ENCODE results near the gene FBXO15.

FBXO15 gene

DNA sequence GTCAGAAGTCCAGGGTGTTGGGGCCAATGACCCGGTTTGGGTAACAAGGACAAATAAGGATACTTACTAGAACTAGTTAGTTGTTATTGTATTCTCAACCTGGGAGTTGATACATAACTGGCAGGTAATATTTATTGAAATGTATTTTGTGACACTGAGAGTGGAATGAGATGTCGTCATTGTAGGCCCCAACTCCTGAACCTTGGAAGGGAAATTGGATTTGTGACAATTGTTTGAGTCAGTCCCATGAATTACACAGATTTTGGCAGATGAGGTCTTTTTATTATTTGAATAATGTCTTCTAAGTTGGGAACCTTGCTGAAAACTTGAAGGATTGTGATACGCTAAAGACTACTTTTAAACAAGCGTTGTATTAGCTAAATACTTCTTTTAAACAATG, 5.7 kb upstream of the FBXO15 start:
- DNase-seq (ENCODE audit: low spot score), result no peak

DNA sequence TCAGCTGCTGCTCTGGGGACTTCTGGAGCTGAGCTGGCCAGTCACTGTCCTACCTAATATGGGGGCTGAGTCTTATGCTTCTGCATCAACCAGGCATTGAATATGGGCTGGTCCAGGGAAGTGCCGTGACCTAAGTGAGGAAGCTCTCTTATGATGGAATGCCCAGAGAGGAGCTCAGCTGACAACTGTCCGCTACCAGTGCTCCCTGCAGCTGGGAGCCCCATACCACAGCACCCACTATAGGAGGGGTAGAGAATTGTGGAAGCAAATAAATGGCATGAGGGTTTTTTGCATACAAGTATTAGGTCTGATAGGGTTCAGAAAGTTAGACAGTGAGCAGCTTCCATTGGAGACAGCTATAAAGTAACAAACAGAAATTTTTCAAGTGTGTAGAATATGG, 5.2 kb upstream of the FBXO15 start:
- DNase-seq (ENCODE audit: low spot score), result no peak

DNA sequence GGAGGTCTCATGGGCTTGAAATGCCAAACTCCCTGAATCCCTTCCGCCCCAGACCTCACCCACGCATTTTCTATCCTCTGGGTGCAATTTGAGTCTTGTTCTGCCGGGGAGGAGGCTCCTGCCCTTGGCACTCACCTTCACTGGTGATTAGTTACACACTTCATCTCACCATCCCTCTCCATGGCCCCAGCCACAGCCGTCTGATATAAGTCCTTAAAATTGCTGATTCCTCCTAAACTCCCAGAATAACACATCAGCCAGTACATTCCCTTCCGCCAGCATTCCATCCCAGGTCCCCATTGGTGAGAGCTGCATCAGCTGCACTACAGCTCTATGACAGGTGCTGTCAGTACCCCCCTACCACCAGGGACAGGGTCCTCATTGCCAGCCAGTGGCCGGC, 4.6 kb upstream of the FBXO15 start:
- no peak for DNase-seq (ENCODE audit: low spot score)

DNA sequence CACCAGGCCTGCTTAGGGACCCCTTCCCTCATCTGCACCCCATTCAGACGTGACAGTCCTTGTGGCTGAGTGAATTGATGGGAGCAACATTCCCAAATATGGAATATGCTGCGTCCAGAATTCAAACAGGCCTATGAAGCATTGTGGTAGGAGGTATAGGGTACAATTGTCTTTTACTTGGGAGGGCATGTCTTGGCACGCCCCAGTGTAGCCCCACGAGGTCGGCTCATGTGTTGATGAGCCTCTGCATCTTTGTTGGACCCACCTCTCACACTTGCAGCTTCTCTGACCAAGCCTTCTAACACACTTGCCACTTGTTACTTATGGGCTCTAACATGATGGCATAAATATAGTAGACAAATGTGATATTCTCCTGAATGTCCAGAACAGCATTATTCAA, 2.2 kb upstream of the FBXO15 start:
- DNase-seq (ENCODE audit: low spot score), result no peak

DNA sequence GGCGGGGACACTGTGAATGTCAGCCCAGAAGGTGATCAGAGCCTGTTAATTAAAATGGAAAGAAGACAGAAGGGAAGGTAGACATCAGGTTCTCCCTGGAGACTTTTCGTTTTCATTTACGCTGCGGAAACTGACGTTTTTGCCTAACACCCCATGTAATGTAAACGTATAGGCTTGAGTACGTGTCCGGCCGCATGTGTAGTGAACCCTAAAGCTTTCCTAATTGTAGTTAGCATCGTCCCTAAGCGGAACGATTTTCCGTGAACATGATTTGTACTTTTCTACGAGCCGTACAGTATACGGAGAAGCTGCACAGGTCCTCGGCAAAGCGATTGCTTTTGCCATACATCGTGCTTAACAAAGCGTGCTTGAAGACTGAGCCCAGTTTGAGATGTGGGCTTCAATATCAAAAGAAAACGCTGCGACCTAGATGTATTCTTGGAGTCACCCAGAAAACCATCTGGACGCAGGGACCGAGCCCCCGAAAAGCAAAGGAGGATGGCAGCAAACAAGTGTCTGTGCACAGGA, 973 bp upstream of the FBXO15 start:
- no peak for DNase-seq (ENCODE audit: low spot score)

DNA sequence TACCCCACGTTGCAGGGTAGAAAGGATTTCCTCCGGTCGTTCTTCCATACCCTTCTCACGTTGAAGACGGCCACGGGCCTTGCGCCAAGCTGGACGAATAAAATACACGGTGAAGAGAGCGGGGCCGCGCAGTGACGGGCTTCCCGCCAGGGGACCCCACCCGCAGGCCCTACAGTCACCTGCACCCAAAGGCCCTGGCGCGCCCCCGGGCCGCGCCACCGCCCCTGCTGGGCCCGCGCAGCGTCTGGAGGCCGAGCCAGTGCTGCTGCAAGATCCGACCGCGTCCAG, 199 bp downstream of the FBXO15 start:
- DNase-seq (ENCODE audit: low spot score), result no peak

DNA sequence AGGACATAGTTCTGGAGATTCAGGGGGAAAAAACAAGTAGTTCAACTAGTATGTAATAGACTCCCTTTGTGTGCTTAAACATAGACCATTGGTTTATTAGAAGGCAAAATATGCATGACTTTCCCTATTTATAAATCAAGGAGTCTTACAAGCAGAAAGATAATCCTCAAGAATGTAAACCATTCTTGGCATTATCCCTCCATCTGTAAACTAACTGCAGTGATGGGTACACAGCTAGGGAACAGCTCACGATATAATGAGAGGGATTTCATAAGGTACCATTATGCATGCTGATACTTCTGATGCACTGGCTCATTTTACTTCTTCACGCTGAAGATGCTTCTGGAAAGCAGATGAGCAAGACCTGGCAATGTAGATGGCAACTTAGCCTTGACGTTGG, 878 bp downstream of the FBXO15 start:
- no peak for DNase-seq (ENCODE audit: low spot score)

DNA sequence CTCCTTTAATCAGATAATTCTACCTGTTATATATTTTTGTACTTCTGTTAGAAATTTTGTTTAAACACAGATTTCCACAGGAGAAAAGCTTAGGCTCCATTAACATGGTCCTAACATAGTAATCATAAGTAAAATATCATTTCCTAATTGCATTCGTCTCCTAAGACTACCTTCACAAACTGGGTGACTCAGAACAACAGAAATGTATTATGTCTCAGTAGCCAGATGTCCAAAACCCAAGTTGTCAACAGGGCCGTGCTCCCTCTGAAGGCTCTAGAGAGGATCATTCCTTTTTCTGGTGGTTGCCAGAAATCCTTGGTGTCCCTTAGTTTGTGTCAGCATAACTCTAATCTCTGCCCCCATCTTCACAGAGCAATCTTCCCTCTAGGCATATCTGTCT, 5.4 kb downstream of the FBXO15 start:
- DNase-seq (ENCODE audit: low spot score), result no peak

DNA sequence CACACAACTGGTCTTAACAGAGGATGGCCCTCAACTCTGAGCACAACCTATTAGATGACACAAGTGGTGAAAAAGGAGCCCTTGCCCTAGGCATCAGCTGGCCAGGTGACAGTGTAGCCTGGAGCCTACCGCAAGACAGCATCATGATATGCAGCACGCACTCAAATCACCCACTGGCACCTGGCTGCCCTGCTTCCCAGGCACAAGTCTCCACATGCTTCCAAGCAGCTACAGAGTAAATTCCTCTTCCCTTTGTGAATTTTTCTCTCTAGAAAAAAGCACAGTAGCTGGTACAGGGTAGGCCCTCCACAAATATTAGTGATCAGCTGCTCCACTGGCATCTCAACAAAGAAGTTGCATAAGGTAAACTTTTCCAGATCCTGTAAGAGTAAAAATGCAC, 6.0 kb downstream of the FBXO15 start:
- no peak for DNase-seq (ENCODE audit: low spot score)

DNA sequence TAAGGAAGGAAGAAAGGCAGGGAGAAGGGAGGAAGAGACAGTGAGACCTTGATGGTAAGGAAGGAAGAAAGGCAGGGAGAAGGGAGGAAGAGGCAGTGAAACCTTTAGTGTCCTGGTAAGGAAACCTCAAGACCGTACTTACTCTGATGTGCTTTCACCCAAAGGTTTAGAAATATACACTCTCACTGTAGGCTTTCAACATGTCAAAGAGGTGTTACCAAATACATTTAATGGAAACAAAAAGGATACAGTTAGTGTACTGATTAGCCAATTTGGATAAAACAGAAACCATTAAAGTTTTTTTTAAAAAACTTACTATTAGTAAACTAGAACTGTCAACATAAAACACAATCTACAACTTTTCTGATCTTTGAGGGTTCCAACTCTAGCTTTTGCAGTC, 7.1 kb downstream of the FBXO15 start:
- no peak for DNase-seq (ENCODE audit: low spot score)

DNA sequence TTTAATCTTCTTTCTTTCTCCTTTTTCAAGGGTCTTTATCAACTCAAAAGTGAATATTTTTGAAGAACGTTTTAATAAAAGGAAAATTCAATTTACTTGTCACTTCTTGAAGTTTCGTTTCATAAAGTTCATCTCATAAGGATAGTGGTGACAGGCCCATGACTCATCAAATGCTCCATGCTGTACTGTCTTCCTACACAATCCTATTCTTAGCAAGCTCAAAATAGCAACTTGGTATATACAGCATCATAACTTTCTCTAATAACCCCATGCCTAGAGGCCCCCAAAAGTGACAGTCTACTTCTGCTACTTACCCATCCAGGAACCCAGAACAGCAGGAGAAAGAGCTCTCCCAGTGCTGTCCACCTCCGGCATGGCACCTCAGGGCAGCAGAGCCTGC, 7.7 kb downstream of the FBXO15 start:
- DNase-seq (ENCODE audit: low spot score), result no peak

DNA sequence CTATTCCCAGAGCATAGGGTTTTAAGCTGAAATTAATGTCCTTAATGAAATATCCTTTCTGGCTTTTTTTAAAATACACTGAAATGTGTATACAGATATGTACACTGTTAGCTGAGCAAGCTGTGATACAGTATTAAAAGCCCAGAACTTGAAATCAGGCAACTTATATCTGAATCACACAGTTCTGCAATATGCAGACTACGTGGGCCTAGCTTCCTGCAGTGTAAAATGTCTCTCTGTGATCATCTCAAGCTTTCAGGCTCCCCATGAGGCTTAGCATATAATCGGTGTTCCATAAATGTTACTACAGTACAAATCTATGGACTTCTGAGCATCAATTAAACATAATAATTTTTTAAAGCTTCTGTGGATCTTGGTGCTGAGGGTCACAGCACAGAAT, 8.2 kb downstream of the FBXO15 start:
- DNase-seq (ENCODE audit: low spot score), result no peak

DNA sequence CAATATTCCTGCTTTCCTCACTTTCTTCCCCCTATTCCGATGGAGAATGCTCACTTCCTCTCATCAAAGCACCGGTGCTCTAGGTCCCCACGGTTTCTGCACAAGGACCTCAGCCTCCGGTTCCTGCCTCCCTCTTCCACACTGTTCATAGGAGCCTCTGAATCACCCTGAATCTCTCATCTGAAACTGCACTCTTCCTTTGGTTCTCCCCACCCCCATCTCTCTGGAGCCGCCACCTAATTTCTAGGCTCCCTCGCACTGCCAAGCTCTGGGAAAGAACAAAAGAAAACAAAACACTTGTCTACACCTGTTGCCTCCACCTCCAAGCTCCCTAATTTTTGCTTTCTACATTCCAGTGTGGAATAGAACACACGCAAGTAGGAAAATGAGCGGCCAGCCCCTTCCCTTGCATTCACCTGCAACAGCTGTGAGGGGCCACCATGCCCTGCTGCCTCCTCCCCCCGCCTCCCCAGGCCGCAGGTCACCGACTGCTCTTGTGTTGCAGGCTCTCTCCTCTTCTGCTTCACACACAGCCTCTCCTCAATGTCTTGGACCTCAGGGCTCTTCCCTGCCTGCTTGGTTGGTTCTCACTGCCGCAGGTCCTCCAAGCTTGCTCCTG, 9.6 kb downstream of the FBXO15 start:
- DNase-seq (ENCODE audit: low spot score), result no peak

DNA sequence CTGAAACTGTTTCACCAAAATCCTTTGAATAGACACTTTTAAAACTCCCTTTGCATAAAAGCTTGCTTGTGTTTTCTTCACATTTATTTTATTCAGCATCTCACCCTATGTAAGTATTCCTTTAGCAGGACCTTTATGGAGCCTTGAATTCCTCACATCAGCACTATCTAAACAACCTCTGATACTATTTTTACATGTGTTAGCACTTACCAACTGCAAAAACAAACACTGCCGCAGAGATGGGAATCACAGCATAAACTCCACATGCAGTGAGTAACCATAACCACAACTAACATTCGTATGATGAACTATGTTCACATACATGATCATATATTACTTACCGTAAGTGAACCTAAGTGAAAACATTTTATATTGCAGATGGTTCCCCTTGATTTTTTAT, 15.4 kb downstream of the FBXO15 start:
- no peak for DNase-seq (ENCODE audit: low spot score)

DNA sequence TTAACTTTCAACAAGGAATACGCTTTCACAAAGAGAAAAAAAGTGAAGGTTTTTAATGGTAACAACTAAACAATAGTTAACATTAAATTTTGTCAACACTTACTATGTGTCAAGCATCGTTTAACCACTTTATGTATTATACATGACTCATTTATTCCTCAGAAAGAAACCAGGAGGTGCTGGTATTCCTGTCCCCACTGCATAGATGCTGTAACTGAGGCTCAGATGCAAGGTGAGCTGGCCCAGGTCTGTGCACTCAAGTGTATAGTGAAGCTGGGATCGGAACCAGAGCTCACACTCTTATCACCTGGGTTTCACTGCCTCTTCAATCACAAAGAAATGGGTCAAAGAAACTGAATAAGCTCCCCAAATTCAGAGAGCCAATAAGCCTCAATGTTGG, 16.5 kb downstream of the FBXO15 start:
- no peak for DNase-seq (ENCODE audit: low spot score)

DNA sequence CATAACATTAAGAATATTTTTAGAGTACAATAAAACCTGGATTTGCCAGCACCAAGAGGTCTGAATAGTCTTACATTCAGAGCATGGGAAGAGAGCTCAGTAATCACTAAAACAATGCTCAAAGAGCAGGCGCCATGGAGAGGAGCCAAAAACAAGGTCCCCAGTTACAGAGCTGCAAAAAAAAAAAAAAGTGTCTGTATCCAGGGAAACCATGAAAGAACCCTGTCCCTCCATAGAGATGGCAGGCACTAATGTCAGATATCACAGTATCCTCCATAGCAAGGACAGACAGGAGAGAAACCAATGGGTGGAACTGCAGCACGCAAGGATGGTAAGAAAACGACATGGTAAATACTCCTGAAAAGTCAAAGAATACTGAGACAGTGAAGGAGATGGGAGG, 19.5 kb downstream of the FBXO15 start:
- DNase-seq (ENCODE audit: low spot score), result no peak

DNA sequence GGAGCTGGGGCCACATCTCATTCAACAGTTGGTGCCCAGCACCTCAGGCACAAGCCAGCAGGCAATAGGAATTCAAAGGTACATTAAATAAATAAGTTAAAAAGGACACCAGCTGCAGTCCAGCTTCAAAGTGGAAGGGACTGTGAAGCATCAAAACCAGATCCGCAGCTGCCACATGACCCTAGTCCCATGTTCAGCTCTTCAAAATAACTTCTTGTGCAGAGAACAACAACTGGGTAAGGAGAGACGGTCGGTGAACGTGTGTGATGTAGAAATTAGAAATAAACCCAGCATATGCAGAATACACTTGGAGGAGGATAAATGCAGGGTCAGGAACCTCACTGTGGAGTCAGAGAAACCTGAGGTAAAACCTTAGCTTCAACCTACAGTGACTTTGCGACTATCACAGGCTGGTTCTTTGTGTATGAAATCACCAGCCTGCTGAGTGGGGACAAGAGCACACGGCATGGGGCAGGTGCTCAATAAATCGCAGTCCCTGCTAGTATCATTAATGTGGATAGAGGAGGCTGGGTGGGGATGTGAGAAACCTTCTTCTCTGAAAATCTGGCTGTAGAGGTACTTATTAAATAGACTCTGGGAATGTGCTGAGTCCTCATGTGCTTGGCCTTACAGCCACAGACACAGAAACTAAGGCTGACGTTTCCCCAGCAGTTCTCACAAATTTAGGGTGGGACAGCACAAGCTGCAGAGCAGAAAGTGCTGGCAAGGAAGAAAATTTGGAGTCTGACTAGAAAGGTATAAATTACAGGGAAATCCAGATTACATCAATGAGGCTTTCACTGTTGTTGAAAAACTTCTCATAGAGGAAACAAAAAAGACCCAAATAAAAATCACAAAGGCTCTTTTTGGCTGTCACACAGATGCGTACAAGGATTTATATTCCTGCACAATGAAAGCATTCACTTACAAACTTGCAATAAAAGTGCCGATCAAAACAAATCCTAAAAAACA, 20.7 kb downstream of the FBXO15 start:
- DNase-seq (ENCODE audit: low spot score), result no peak

DNA sequence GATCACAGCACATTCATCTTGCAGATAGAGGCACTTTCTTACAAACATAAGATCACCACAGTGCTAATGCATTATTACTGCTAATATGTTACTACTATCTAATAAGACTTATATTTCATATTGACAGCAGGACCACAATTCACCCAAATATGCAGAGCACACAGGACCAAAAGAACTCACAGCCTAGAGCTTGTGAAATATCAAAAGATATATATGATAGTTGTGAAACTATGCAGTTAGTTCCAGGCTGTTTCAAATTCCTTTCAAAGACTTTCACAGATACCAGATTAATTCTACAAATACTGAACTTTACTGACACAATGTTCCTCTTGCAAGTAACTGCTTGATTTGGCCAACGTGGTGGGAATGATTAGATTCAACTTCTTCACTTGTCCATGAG, 23.0 kb downstream of the FBXO15 start:
- no peak for DNase-seq (ENCODE audit: low spot score)

DNA sequence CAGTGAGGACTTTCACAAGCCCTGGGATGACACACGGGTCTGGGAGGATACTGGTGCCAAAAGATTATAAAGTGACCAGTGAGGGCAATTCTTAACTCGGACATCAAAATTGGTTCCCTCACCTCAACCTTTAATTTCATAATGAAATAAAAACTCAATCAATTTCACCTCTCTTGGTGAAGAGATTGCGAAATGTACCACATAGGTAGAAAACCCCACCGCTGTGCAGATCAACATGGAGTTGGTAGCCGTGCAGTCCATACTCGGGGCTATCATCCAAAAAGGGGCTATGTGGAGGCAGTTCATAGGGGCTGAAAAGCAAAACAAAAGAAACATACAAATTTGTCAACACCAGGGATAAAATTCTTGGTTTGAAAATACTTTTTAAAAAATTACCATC, 24.4 kb downstream of the FBXO15 start:
- no peak for DNase-seq (ENCODE audit: low spot score)

DNA sequence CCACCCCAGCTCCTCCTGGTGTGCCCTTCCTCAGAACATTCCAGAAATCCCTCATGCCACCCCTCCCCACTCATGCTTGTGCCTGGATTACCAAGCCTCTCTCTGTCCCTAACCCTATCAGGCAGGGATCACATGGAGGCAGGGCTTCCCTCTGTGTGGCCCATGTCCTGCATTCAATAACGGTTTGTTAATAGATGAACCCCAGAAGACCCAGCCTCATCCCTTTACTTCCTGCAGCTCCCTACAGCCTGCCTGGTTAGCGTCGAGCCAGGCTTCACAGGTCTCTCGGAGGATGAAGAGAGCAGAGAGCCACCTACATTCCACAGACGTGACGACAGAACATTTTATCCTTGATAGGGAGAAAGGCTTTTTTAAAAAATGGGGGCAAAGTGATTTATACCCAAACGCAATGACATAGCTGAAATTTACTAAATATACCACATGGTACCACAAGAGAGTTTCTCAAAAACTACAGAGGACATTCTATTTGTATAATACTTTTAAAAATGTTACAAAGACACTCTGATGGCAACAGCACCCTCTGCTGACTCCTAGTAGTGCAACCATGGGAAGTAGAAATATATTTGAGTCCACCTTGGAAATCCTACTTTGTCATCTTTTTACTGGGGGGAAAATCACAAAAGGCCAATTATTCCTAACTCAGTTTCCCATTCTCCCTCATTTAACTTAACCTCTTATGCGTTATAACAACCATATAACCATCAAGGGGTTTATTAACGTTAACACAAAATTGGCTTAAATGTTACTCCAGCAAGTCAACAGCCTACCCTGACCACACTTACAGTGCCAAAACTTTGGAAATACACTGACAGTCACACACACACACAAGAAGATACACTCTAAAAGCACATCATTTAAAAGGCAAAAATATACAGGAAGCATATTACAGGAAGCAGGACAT, 30.7 kb downstream of the FBXO15 start:
- peak; percentile 37 for DNase-seq (ENCODE audit: low spot score)

DNA sequence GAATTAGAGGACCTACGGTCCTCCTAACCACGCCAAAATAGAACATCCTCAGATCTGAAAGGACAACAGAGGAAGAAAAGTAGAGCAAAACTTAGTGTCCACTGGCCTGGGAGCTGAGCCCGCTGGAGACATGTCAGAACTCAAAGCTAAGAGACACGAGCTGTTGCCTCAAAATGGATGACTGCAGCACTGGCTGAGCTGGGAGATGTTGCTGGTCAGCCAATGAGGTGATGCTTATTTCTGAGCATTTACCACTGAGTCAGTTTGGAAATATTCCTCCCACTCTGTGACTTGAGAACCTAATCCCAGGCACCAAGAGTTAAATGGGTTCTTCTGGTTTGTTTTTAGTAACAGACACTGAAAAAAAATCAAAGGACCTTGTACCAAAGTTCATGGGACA, 32.6 kb downstream of the FBXO15 start:
- peak; percentile 36 for DNase-seq (ENCODE audit: low spot score)

DNA sequence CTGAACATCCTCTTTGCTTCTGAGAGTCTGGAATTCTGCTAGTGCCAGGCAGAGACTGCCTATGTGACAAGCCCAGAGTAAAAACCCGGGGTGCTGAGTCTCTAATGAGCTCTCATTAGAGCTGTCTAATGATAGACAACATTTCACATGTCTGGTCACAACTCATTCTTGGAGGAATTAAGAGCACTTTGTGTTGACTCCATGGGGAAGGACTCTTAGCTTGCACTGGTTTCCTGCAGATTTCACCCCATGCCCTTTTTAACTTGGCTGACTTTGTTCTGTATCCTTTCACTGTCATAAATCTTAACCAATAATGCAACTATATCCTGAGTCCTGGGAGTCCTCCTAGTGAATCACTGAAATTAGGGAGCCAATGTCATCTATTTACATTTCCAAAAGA, 33.5 kb downstream of the FBXO15 start:
- no peak for DNase-seq (ENCODE audit: low spot score)

DNA sequence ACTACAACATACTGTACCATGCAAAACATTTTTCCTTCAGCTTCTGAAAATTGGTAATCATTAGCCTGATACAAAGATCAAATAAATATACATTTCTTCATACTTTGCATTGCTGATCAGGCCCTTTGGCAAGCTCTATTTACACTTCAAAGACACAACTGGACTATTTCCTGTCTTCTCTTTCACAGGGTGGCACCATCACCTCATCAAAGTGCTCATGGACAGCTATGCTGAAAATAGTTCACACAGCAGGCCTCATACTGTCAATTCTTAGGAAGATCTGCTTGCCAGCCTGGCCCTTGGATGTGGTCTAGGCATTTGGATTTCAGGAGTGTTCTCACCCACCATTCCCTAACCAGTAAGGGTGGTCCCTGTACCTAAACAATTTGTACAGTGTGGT, 33.9 kb downstream of the FBXO15 start:
- DNase-seq (ENCODE audit: low spot score), result no peak

Measured in AG20443 (cell line).